GM06990 (cell line): Measurements from ENCODE around the gene KLC1.

Experiments used
- DNase-seq: peaks from one replicate; pipeline ENCODE4 v3.0.0-alpha.2; 2011; ENCODE audit not compliant: insufficient read length; ENCODE audit errors: extremely low read depth
- H3K27me3 ChIP-seq: replicated peaks from 2 replicates; pipeline ENCODE4 v1.6.0; 2011; ENCODE audit warnings: low read length; ENCODE audit not compliant: control insufficient read depth, insufficient read depth
- H3K36me3 ChIP-seq: 2 replicates; pipeline ENCODE4 v1.5.1; 2011; ENCODE audit warnings: low read length; ENCODE audit not compliant: control insufficient read depth, insufficient read depth
- H3K4me3 ChIP-seq: replicated peaks from 2 replicates; pipeline ENCODE4 v1.5.1; 2011; ENCODE audit warnings: low read depth, mild to moderate bottlenecking, control low read depth, low read length
- CTCF ChIP-seq: IDR thresholded peaks from 2 replicates; pipeline ENCODE4 v1.5.1; 2011; ENCODE audit warnings: low read length, control low read depth, mild to moderate bottlenecking, inconsistent platforms; ENCODE audit not compliant: insufficient read depth, poor library complexity, severe bottlenecking

KLC1 gene

GRCh38 chr14:103621860-103622259 lies 7.2 kb upstream of the KLC1 start:
- no peak for TF ChIP-seq CTCF
- no peaks in the 10 kb centered on the region for H3K36me3 ChIP-seq
- H3K27me3 ChIP-seq = no peaks in the 10 kb centered on the region
- H3K4me3 ChIP-seq = no peak overlapping the region; the same call in 1 of the 2 replicates
- no peak for DNase-seq

- no peak overlapping the region for H3K4me3 ChIP-seq
- TF ChIP-seq CTCF = no peak
- H3K36me3 ChIP-seq = no peaks in the 10 kb centered on the region
Observed at GRCh38 chr14:103623308-103623707, 5.7 kb upstream of the KLC1 start.

GRCh38 chr14:103623883-103624482 lies 5.0 kb upstream of the KLC1 start:
- peak; percentile 62 for DNase-seq
- H3K36me3 ChIP-seq = no peaks in the 10 kb centered on the region
- H3K4me3 ChIP-seq = no peak overlapping the region
- no peak for TF ChIP-seq CTCF
- H3K27me3 ChIP-seq = no peaks in the 10 kb centered on the region

More at GRCh38 chr14:103623308-103623707, 5.7 kb upstream of the KLC1 start:
- no peaks in the 10 kb centered on the region for H3K27me3 ChIP-seq
- no peak for DNase-seq

- Histone ChIP-seq H3K4me3 (0 out of 2 replicates have a peak overlapping the region, but pooled peaks have one; percentile 4), H3K27me3 (no peaks in the 10 kb centered on the region), H3K36me3 (no peaks in the 10 kb centered on the region)
- peak; percentile 34 for DNase-seq
- TF ChIP-seq CTCF = no peak
Observed at GRCh38 chr14:103624860-103625259, 4.2 kb upstream of the KLC1 start.

GRCh38 chr14:103625356-103626095 lies 3.5 kb upstream of the KLC1 start:
- TF ChIP-seq CTCF = no peak

More at GRCh38 chr14:103625356-103626095, 3.5 kb upstream of the KLC1 start:
- no peak overlapping the region for H3K4me3 ChIP-seq
- DNase-seq = peak; percentile 55
- H3K27me3 ChIP-seq = no peaks in the 10 kb centered on the region
- no peaks in the 10 kb centered on the region for H3K36me3 ChIP-seq
